ENCODE data around the gene MEA1. TPM values are rescaled to one million over a fixed set of nuclear protein-coding genes. Genes with fewer than 3 reads are reported as not detected.

The MEA1 gene
- total RNA-seq, 6 experiments from 2014 or later = 114 to 132 (median 118) TPM

DNA sequence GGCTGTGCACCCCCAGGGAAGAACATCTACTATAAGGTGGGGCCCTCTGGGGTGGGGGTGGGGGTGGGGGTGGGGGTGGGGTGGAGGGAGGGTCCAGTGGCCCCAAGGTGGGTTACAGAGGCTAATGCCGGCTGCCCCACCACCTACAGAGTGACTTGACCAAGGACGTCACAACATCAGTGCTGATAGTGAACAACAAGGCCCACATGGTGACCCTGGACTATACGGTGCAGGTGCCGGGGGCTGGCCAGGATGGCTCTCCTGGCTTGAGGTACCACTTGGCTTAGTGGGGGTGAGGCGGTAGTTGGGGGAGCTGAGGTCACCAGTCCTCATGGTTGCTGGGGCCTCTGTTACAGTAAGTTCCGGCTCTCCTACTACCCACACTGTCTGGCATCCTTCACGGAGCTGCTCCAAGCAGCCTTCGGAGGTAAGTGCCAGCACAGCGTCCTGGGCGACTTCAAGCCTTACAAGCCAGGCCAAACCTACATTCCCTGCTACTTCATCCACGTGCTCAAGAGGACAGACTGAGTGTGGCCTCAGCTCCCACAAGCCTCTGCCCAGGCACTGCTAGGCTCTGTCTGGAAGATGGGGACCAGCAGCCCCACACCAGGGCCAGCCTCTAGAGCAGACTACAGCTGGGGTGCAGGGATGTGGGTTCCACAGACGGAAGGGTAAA is 50.4 kb downstream of the MEA1 start:
- Mint-ChIP-seq H3K27me3 (ENCODE audit: insufficient read depth) (peaks cover 2% of the 10 kb centered on the region), H3K9me3 (no peaks in the 10 kb centered on the region), H3K4me3 (no peak overlapping the region), H3K27ac (no peak overlapping the region), H3K4me1 (ENCODE audit: low read depth) (peaks cover 29% of the 10 kb centered on the region), H3K36me3 (ENCODE audit: low read depth) (peaks cover 13% of the 10 kb centered on the region)
- TF ChIP-seq, protein P1, sequence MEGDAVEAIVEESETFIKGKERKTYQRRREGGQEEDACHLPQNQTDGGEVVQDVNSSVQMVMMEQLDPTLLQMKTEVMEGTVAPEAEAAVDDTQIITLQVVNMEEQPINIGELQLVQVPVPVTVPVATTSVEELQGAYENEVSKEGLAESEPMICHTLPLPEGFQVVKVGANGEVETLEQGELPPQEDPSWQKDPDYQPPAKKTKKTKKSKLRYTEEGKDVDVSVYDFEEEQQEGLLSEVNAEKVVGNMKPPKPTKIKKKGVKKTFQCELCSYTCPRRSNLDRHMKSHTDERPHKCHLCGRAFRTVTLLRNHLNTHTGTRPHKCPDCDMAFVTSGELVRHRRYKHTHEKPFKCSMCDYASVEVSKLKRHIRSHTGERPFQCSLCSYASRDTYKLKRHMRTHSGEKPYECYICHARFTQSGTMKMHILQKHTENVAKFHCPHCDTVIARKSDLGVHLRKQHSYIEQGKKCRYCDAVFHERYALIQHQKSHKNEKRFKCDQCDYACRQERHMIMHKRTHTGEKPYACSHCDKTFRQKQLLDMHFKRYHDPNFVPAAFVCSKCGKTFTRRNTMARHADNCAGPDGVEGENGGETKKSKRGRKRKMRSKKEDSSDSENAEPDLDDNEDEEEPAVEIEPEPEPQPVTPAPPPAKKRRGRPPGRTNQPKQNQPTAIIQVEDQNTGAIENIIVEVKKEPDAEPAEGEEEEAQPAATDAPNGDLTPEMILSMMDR (IDR thresholded peaks at IDR 0.05) = no peak
- DNase-seq = no peak

DNA sequence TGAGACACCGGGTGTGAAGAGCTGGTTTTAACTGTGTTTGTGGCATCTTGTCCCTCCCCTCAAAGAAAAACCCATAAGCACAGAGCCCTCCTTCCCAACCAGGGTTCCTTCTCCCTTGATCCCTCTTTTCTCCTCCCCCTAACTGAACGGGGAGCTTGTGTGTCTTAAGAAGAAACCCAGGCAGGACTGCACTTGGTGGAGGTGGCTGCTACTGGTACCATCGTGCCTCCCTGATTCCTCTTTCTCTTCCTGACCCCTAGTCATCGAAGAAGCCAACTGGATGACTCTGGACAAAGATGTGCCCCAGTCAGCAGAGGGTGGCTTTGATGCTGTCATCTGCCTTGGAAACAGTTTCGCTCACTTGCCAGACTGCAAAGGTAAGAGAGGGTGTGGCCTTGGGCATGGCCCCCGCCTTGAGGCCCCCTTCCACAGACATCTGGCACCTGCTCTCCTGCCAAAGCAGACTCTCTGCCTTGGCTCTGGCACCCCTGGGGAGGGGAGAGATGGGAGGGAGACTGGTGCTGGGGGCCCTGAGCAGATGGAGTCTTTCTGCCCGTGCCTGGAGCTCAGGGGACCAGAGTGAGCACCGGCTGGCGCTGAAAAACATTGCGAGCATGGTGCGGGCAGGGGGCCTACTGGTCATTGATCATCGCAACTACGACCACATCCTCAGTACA is 51.1 kb downstream of the MEA1 start:
- peaks cover 2% of the 10 kb centered on the region for H3K27me3 Mint-ChIP-seq (ENCODE audit: insufficient read depth)
- peaks cover 29% of the 10 kb centered on the region for H3K4me1 Mint-ChIP-seq (ENCODE audit: low read depth)
- H3K27ac Mint-ChIP-seq = no peak overlapping the region
- no peaks in the 10 kb centered on the region for H3K9me3 Mint-ChIP-seq
- H3K4me3 Mint-ChIP-seq = no peak overlapping the region
- TF ChIP-seq, protein P1 (IDR thresholded peaks at IDR 0.05) = no peak
- no peak for DNase-seq
- H3K36me3 Mint-ChIP-seq (ENCODE audit: low read depth) = peaks cover 13% of the 10 kb centered on the region

DNA sequence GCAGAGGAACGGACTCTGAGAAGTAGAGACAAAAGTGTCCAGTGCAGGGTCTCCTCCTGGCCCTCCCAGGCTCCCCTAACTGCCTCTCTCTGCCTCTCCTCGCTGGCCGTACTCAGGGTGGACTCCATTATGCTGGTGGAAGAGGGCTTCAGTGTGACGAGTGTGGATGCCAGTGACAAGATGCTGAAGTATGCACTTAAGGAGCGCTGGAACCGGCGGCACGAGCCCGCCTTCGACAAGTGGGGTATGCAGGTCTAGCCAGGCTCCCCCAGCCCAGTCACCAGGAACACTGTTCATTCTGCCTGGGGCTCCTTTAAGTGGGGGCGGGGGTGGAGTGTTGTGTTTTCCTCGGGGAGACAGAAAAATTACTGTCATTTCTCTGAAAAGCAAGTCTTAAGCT is 51.6 kb downstream of the MEA1 start:
- peaks cover 29% of the 10 kb centered on the region for H3K4me1 Mint-ChIP-seq (ENCODE audit: low read depth)
- DNase-seq = no peak
- H3K9me3 Mint-ChIP-seq = no peaks in the 10 kb centered on the region
- H3K4me3 Mint-ChIP-seq = no peak overlapping the region
- H3K27me3 Mint-ChIP-seq (ENCODE audit: insufficient read depth) = peaks cover 2% of the 10 kb centered on the region
- H3K27ac Mint-ChIP-seq = no peak overlapping the region
- TF ChIP-seq, protein P1 (IDR thresholded peaks at IDR 0.05) = no peak
- H3K36me3 Mint-ChIP-seq (ENCODE audit: low read depth) = peaks cover 13% of the 10 kb centered on the region

Other genes starting within 250 kb of the MEA1 start
- gene BICRAL, start 231.9 kb downstream of the MEA1 start, total RNA-seq (2021; fragmentation: NEBNext Ultra II Directional; extraction: Animal tissue kit (Norgen Biotek cat#: 25700)) = 1 to 10 TPM; 8.0 to 9.8 (median 9.4) TPM
- 100 to 1,000 TPM in 4 of 6 experiments, 10 to 100 TPM in 2; 94.6 to 110 (median 105) TPM for gene RPL7L1, start 134.3 kb downstream of the MEA1 start, total RNA-seq (2021; fragmentation: NEBNext Ultra II Directional; extraction: Animal tissue kit (Norgen Biotek cat#: 25700))
- gene PTCRA, start 97.9 kb downstream of the MEA1 start, total RNA-seq (2021; fragmentation: NEBNext Ultra II Directional; extraction: Animal tissue kit (Norgen Biotek cat#: 25700)) = not detected
- 10 to 100 TPM; 38.0 to 51.7 (median 42.5) TPM for gene CNPY3, start 84.5 kb downstream of the MEA1 start, total RNA-seq (2021; fragmentation: NEBNext Ultra II Directional; extraction: Animal tissue kit (Norgen Biotek cat#: 25700))
- under 1 TPM in 5 of 6 experiments, not detected in 1; 0.16 to 0.24 (median 0.20) TPM for gene GNMT, start 53.2 kb downstream of the MEA1 start, total RNA-seq (2021; fragmentation: NEBNext Ultra II Directional; extraction: Animal tissue kit (Norgen Biotek cat#: 25700))
- gene PEX6, start 34.8 kb downstream of the MEA1 start, total RNA-seq (2021; fragmentation: NEBNext Ultra II Directional; extraction: Animal tissue kit (Norgen Biotek cat#: 25700)) = 10 to 100 TPM; 20.3 to 31.7 (median 22.4) TPM
- 10 to 100 TPM; 37.7 to 50.7 (median 43.4) TPM for gene PPP2R5D, start 29.4 kb downstream of the MEA1 start, total RNA-seq (2021; fragmentation: NEBNext Ultra II Directional; extraction: Animal tissue kit (Norgen Biotek cat#: 25700))
- 10 to 100 TPM; 41.6 to 51.2 (median 45.9) TPM for gene KLHDC3, start 303 bp upstream of the MEA1 start, total RNA-seq (2021; fragmentation: NEBNext Ultra II Directional; extraction: Animal tissue kit (Norgen Biotek cat#: 25700))
- 100 to 1,000 TPM in 2 of 6 experiments, 10 to 100 TPM in 4; 85.0 to 101 (median 96.4) TPM for gene RRP36, start 7.7 kb upstream of the MEA1 start, total RNA-seq (2021; fragmentation: NEBNext Ultra II Directional; extraction: Animal tissue kit (Norgen Biotek cat#: 25700))
- gene CUL7, start 39.9 kb upstream of the MEA1 start, total RNA-seq (2021; fragmentation: NEBNext Ultra II Directional; extraction: Animal tissue kit (Norgen Biotek cat#: 25700)) = 10 to 100 TPM; 33.7 to 50.3 (median 37.0) TPM
- gene MRPL2, start 45.5 kb upstream of the MEA1 start, total RNA-seq (2021; fragmentation: NEBNext Ultra II Directional; extraction: Animal tissue kit (Norgen Biotek cat#: 25700)) = 10 to 100 TPM; 52.6 to 62.9 (median 58.7) TPM
- 10 to 100 TPM; 10.7 to 12.6 (median 11.8) TPM for gene KLC4, start 45.7 kb upstream of the MEA1 start, total RNA-seq (2021; fragmentation: NEBNext Ultra II Directional; extraction: Animal tissue kit (Norgen Biotek cat#: 25700))
- gene PTK7, start 62.4 kb upstream of the MEA1 start, total RNA-seq (2021; fragmentation: NEBNext Ultra II Directional; extraction: Animal tissue kit (Norgen Biotek cat#: 25700)) = 100 to 1,000 TPM in 1 of 6 experiments, 10 to 100 TPM in 5; 62.8 to 115 (median 66.7) TPM
- 10 to 100 TPM; 37.4 to 49.7 (median 39.3) TPM for gene SRF, start 157.3 kb upstream of the MEA1 start, total RNA-seq (2021; fragmentation: NEBNext Ultra II Directional; extraction: Animal tissue kit (Norgen Biotek cat#: 25700))
- 10 to 100 TPM; 15.4 to 19.9 (median 18.6) TPM for gene CUL9, start 168.2 kb upstream of the MEA1 start, total RNA-seq (2021; fragmentation: NEBNext Ultra II Directional; extraction: Animal tissue kit (Norgen Biotek cat#: 25700))
- gene DNPH1, start 215.5 kb upstream of the MEA1 start, total RNA-seq (2021; fragmentation: NEBNext Ultra II Directional; extraction: Animal tissue kit (Norgen Biotek cat#: 25700)) = 10 to 100 TPM; 38.3 to 56.3 (median 49.1) TPM
- gene TTBK1, start 229.5 kb upstream of the MEA1 start, total RNA-seq (2021; fragmentation: NEBNext Ultra II Directional; extraction: Animal tissue kit (Norgen Biotek cat#: 25700)) = not detected